ENCODE data around the gene CSAG2.
"Not testable (repeated sequence)": the region's sequence is repeated elsewhere in the genome, so short reads cannot be mapped to it uniquely, and the experiment has no call there.

Gene CSAG2

GRCh38 chrX:152709173-152709572, at the start of gene CSAG2:
TSS of gene CSAG2 (minus strand) at chrX:152709273. CDS start at chrX:152709112, 161 bp downstream.
- DNase-seq = not testable (repeated sequence)

DNA sequence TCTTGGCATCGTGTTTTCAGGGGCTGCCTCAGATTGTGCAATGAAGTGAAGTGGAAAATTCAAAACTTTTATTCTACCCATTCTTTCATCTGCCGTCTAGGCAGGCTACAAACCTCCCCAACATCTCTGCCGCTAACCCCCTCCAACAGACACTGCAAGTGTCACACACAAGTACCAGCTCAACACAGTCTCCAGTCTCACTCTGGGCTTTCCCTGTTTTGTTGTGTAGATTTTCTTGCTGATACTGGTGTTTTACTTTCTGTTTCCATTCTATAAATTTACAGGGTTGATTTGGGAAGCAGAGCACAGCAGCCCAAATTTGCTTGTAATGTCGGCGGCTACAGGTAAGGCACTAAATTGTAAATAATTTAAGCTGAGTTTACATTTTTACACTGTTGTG, 45.8 kb upstream of the CSAG2 start:
- not testable (repeated sequence) for DNase-seq

DNA sequence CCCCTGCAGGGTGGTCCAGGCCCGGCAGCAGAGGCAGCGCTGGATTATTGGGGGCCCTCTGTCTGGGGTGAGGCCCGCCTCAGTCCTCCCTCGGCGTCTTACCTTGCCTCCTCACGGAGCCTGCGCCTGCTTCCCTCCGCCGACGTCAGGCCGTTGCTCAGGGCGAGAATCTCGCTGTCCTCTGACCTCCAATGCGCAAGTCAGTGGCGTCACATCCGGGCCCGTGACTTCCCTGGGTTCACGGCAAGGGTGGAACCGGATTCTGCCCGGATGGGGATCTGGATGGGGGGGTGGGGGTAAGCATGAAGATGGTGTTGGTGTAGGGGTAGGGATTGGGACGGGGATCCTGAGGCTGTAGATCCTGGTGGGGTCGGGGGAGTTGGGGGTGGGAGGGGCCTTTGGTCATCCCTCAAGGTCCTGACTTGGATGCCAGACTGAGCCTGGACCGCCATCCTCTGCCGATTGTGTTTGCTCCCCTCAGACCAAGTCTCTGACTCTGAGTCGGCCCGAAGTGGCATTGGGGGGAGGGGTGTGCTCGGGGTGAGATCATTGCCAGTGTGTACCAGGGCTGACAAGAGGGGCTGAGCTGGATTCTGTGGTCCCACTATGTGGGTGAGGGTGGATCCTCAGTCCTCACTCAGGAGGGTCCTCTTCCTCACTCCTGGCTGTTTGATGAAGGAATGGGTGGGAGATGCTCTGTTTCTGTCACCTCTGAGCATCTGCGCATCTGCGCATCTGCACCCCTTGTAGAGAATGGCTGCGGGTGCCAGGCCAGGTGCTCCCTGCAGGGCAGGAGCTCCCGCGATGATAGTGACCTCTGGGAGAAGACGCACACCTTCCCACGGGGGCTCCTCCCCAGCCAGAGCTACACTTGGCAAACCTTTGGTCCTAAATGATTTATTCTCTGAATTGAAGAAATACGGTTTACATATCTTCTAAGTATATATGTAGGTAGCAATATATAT, 44.9 kb upstream of the CSAG2 start, which contains the start of gene MAGEA2:
Gene MAGEA2 (minus strand): TSS at position 157 of the 965 bp plus-strand sequence. CDS start 2,479 bp downstream, outside the sequence.
- DNase-seq = not testable (repeated sequence)

GRCh38 chrX:152738560-152738959, 29.5 kb upstream of the CSAG2 start:
- no peak for DNase-seq

DNA sequence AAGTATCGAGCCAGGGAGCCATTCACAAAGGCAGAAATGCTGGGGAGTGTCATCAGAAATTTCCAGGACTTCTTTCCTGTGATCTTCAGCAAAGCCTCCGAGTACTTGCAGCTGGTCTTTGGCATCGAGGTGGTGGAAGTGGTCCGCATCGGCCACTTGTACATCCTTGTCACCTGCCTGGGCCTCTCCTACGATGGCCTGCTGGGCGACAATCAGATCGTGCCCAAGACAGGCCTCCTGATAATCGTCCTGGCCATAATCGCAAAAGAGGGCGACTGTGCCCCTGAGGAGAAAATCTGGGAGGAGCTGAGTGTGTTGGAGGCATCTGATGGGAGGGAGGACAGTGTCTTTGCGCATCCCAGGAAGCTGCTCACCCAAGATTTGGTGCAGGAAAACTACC, 27.5 kb upstream of the CSAG2 start:
- DNase-seq = not testable (repeated sequence)

- no peak for DNase-seq
Observed at GRCh38 chrX:152735860-152736511, 26.9 kb upstream of the CSAG2 start.

- no peak for DNase-seq
Observed at GRCh38 chrX:152735101-152735500, 26.0 kb upstream of the CSAG2 start.

DNA sequence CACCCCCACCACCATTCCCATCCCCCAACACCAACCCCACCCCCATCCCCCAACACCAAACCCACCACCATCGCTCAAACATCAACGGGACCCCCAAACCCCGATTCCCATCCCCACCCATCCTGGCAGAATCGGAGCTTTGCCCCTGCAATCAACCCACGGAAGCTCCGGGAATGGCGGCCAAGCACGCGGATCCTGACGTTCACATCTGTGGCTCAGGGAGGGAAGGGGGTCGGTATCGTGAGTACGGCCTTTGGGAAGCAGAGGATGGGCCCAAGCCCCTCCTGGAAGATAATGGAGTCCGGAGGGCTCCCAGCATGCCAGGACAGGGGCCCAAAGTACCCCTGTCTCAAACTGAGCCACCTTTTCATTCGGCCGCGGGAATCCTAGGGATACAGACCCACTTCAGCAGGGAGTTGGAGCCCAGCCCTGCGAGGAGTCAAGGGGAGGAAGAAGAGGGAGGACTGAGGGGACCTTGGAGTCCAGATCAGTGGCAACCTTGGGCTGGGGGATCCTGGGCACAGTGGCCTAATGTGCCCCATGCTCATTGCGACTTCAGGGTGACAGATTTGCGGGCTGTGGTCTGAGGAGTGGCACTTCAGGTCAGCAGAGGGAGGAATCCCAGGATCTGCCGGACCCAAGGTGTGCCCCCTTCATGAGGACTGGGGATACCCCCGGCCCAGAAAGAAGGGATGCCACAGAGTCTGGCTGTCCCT, 25.2 kb upstream of the CSAG2 start:
- DNase-seq = not testable (repeated sequence)

DNA sequence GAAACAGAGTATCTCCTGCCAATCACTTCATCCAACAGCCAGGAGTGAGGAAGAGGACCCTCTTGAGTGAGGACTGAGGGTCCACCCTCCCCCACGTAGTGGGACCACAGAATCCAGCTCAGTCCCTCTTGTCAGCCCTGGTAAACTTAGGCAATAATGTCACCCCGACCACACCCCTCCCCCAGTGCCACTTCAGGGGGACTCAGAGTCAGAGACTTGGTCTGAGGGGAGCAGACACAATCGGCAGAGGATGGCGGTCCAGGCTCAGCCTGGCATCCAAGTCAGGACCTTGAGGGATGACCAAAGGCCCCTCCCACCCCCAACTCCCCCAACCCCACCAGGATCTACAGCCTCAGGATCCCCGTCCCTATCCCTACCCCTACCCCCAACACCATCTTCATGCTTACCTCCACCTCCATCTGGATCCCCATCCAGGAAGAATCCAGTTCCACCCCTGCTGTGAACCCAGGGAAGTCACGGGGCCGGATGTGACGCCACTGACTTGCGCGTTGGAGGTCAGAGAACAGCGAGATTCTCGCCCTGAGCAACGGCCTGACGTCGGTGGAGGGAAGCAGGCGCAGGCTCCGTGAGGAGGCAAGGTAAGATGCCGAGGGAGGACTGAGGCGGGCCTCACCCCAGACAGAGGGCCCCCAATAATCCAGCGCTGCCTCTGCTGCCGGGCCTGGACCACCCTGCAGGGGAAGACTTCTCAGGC, 24.3 kb upstream of the CSAG2 start, which contains the start of the genes CSAG1 and MAGEA12:
Gene CSAG1 (minus strand): TSS at position 461 of the 715 bp plus-strand sequence. CDS start 1,261 bp downstream, outside the sequence.
Gene MAGEA12 (plus strand): TSS at position 497 of the 715 bp plus-strand sequence. CDS start 2,405 bp downstream, outside the sequence.
- no peak for DNase-seq

GRCh38 chrX:152725409-152725808, 16.3 kb upstream of the CSAG2 start:
- DNase-seq = no peak

DNA sequence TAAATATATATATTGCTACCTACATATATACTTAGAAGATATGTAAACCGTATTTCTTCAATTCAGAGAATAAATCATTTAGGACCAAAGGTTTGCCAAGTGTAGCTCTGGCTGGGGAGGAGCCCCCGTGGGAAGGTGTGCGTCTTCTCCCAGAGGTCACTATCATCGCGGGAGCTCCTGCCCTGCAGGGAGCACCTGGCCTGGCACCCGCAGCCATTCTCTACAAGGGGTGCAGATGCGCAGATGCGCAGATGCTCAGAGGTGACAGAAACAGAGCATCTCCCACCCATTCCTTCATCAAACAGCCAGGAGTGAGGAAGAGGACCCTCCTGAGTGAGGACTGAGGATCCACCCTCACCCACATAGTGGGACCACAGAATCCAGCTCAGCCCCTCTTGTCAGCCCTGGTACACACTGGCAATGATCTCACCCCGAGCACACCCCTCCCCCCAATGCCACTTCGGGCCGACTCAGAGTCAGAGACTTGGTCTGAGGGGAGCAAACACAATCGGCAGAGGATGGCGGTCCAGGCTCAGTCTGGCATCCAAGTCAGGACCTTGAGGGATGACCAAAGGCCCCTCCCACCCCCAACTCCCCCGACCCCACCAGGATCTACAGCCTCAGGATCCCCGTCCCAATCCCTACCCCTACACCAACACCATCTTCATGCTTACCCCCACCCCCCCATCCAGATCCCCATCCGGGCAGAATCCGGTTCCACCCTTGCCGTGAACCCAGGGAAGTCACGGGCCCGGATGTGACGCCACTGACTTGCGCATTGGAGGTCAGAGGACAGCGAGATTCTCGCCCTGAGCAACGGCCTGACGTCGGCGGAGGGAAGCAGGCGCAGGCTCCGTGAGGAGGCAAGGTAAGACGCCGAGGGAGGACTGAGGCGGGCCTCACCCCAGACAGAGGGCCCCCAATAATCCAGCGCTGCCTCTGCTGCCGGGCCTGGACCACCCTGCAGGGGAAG, 5.0 kb upstream of the CSAG2 start, which contains the start of gene MAGEA2B:
Gene MAGEA2B (plus strand): TSS at position 814 of the 973 bp plus-strand sequence. CDS start 2,479 bp downstream, outside the sequence.
- DNase-seq = not testable (repeated sequence)

- not testable (repeated sequence) for DNase-seq
Observed at GRCh38 chrX:152713195-152713594, 4.1 kb upstream of the CSAG2 start.

DNA sequence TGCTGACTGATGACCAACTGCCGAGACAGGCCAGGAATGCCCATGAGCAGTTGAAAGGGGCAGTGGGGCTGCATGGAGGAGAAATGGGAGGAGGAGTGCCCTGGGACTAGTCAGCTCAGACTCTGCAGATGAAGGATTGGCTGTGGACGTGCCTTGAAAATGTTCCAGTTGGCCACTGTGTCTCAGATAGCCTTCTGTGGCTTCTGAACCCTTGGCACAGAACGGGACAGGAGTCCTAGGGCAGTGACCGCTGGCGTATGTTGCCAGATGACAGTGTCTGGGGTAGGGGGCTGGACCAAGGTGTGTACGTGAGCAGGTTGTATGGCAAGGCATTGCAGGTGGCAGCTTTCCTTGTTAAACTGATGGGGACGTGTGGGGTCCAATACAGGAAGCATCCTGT, 2.6 kb downstream of the CSAG2 start:
- not testable (repeated sequence) for DNase-seq

- not testable (repeated sequence) for DNase-seq
Observed at GRCh38 chrX:152700390-152700789, 8.7 kb downstream of the CSAG2 start.

- not testable (repeated sequence) for DNase-seq
Observed at GRCh38 chrX:152697952-152698931, 10.8 kb downstream of the CSAG2 start, which contains the start of gene MAGEA3. TSS of gene MAGEA3 (plus strand) at chrX:152698794. CDS start at chrX:152700833, 2,039 bp downstream.

GRCh38 chrX:152681012-152681411, 28.1 kb downstream of the CSAG2 start:
- DNase-seq = not testable (repeated sequence)

- DNase-seq = not testable (repeated sequence)
Observed at GRCh38 chrX:152674652-152675051, 34.4 kb downstream of the CSAG2 start.

DNA sequence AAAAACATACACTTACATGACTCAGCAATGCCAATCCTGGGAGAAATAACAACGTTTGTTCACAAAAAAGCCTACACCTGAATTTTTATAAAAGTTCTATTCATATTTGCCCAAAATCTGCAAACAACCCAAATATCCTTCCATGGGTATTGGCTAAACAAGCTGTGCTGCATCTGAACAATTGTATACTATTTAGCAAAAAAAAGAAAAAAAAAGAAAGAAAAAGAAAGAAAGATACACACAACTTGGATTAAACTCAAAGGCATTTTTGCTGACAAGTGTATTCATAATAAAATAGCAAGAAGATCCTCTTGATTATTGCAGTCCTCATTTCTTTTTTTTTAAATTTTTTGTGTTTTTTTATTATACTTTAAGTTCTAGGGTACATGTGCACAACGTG, 34.9 kb downstream of the CSAG2 start:
- no peak for DNase-seq

GRCh38 chrX:152663086-152663485, 46.0 kb downstream of the CSAG2 start:
- no peak for DNase-seq
